ENCODE results near the gene ST3GAL4. TPM values are rescaled to one million over a fixed set of nuclear protein-coding genes. Genes with fewer than 3 reads are reported as not detected.

ST3GAL4 gene
- total RNA-seq, 1 donor from 2014 or later, result 15.9 TPM

- TF ChIP-seq CTCF (conservative IDR thresholded peaks at IDR 0.05; ENCODE audit: low read depth, low read length), result no peak
- no peak overlapping the region for H3K4me3 ChIP-seq (ENCODE audit: low read depth, low read length)
Observed at GRCh38 chr11:126437731-126438130, 82.2 kb downstream of the ST3GAL4 start.

GRCh38 chr11:126438272-126438671 lies 82.8 kb downstream of the ST3GAL4 start:
- DNase-seq (ENCODE audit: low read depth), result no peak
- no peak overlapping the region for H3K4me3 ChIP-seq (ENCODE audit: low read depth, low read length)
- no peak for TF ChIP-seq CTCF (conservative IDR thresholded peaks at IDR 0.05; ENCODE audit: low read depth, low read length)

More at GRCh38 chr11:126437731-126438130, 82.2 kb downstream of the ST3GAL4 start:
- no peak for DNase-seq (ENCODE audit: low read depth)

GRCh38 chr11:126438691-126439090 lies 83.2 kb downstream of the ST3GAL4 start:
- no peak overlapping the region for H3K4me3 ChIP-seq (ENCODE audit: low read depth, low read length)
- no peak for DNase-seq (ENCODE audit: low read depth)
- TF ChIP-seq CTCF (conservative IDR thresholded peaks at IDR 0.05; ENCODE audit: low read depth, low read length), result no peak

DNA sequence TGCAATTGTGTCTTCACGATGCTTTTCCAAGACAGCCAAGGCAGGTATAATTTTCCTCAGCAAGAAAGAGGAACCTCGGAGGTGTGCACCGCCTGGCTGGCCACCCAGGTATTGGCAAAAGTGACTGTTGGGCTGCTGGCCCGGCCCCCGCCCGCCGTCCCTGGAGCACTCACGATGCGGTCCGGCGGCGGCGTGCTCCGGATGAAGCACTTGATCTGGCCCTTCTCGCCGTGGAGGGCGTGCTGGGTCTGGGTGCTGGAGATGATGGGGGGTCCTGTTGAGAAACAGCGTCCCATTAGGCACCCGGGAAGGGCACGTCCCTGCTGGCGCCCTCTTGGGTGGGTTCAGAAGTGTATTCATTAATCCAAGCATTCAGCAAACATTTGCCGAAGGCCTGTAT lies 84.8 kb downstream of the ST3GAL4 start:
- no peak for TF ChIP-seq CTCF (conservative IDR thresholded peaks at IDR 0.05; ENCODE audit: low read depth, low read length)
- H3K4me3 ChIP-seq (ENCODE audit: low read depth, low read length), result no peak overlapping the region
- no peak for DNase-seq (ENCODE audit: low read depth)

GRCh38 chr11:126440792-126441514 lies 85.5 kb downstream of the ST3GAL4 start:
- TF ChIP-seq CTCF (conservative IDR thresholded peaks at IDR 0.05; ENCODE audit: low read depth, low read length), result peak; percentile 89
- DNase-seq (ENCODE audit: low read depth), result no peak
- no peak overlapping the region for H3K4me3 ChIP-seq (ENCODE audit: low read depth, low read length)

GRCh38 chr11:126443120-126443519 lies 87.6 kb downstream of the ST3GAL4 start:
- no peak overlapping the region for H3K4me3 ChIP-seq (ENCODE audit: low read depth, low read length)
- DNase-seq (ENCODE audit: low read depth), result no peak
- TF ChIP-seq CTCF (conservative IDR thresholded peaks at IDR 0.05; ENCODE audit: low read depth, low read length), result no peak

DNA sequence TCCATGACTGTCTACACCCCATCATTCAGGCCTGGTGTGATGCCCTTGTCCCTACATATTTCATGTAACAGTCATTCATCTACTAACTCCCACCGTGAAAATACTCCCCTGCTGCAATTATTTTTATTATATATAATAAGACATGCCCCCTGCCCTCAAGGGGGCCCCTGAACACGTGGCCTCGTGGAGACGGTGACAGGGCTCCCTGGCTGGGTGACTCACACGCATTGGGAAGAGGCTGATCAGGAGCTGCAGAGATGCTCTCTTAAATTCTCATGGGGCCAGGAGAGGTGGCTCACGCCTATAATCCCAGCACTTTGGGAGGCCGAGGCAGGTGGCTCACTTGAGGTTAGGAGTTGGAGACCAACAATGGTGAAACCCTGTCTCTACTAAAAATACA lies 88.6 kb downstream of the ST3GAL4 start:
- no peak for DNase-seq (ENCODE audit: low read depth)
- no peak for TF ChIP-seq CTCF (conservative IDR thresholded peaks at IDR 0.05; ENCODE audit: low read depth, low read length)
- H3K4me3 ChIP-seq (ENCODE audit: low read depth, low read length), result no peak overlapping the region
